Measurements from ENCODE around the gene PMEL.

- no peak for TF ChIP-seq EZH2 (IDR thresholded peaks at IDR 0.05; ENCODE audit: low read depth, low read length, severe bottlenecking)
- TF ChIP-seq GABPA (IDR thresholded peaks at IDR 0.05; ENCODE audit: borderline replicate concordance, insufficient read depth, low read length) = no peak
- no peak for TF ChIP-seq USF2 (IDR thresholded peaks at IDR 0.05; ENCODE audit: low read length)
These were observed 48.4 kb upstream of the PMEL start for GRCh38 chr12:56014205-56014604.

All from H1 (cell line).